ENCODE data around the gene MYRFL. TPM values are rescaled to one million over a fixed set of nuclear protein-coding genes. Genes with fewer than 3 reads are reported as not detected.

The MYRFL gene
- total RNA-seq, 4 donors from 2014 or later, result not detected

GRCh38 chr12:69880571-69880970, 55.5 kb downstream of the MYRFL start:
- no peak for DNase-seq (ENCODE audit: low spot score)
- TF ChIP-seq CTCF (IDR thresholded peaks at IDR 0.05), result no peak
- no peak for ATAC-seq (ENCODE audit: low FRiP score)

- DNase-seq (ENCODE audit: low spot score) (no peak), ATAC-seq (ENCODE audit: low FRiP score) (no peak)
- no peak for TF ChIP-seq CTCF (IDR thresholded peaks at IDR 0.05)
Measured at GRCh38 chr12:69881771-69882170, 56.7 kb downstream of the MYRFL start.

- no peak for TF ChIP-seq CTCF (IDR thresholded peaks at IDR 0.05)
- DNase-seq (ENCODE audit: low spot score) (no peak), ATAC-seq (ENCODE audit: low FRiP score) (no peak)
Measured at GRCh38 chr12:69884386-69884785, 59.4 kb downstream of the MYRFL start.

- no peak for TF ChIP-seq CTCF (IDR thresholded peaks at IDR 0.05)
- DNase-seq (ENCODE audit: low spot score) (no peak), ATAC-seq (ENCODE audit: low FRiP score) (no peak)
Measured at GRCh38 chr12:69885658-69886057, 60.6 kb downstream of the MYRFL start.

GRCh38 chr12:69886109-69886508, 61.1 kb downstream of the MYRFL start:
- TF ChIP-seq CTCF (IDR thresholded peaks at IDR 0.05), result no peak
- no peak for DNase-seq (ENCODE audit: low spot score)
- ATAC-seq (ENCODE audit: low FRiP score), result no peak

- DNase-seq (ENCODE audit: low spot score), result no peak
- no peak for TF ChIP-seq CTCF (IDR thresholded peaks at IDR 0.05)
- no peak for ATAC-seq (ENCODE audit: low FRiP score)
Measured at GRCh38 chr12:69886715-69887114, 61.7 kb downstream of the MYRFL start.

GRCh38 chr12:69888901-69889300, 63.9 kb downstream of the MYRFL start:
- DNase-seq (ENCODE audit: low spot score), result no peak
- ATAC-seq (ENCODE audit: low FRiP score), result no peak
- no peak for TF ChIP-seq CTCF (IDR thresholded peaks at IDR 0.05)

All from omental fat pad (tissue), 4 donors.